ENCODE results near the gene CES5A. TPM values are rescaled to one million over a fixed set of nuclear protein-coding genes. Genes with fewer than 3 reads are reported as not detected.
"Not testable (repeated sequence)": the region's sequence is repeated elsewhere in the genome, so short reads cannot be mapped to it uniquely, and the experiment has no call there.

Gene CES5A
- total and polyA plus RNA-seq, 9 donors, result not detected

GRCh38 chr16:55820615-55821014 lies 54.6 kb downstream of the CES5A start:
- DNase-seq, result no peak
- intact Hi-C loops (cut with DNase I), result loop anchor here in 1 of 4 donors (10.0 kb wide), 1 partner anchor 56 kb away; no protein-coding TSS in a partner anchor
- H3K4me1 ChIP-seq (ENCODE audit: insufficient read depth), result no peaks in the 10 kb centered on the region
- no peaks in the 10 kb centered on the region for H3K27me3 ChIP-seq
- no peaks in the 10 kb centered on the region for H3K36me3 ChIP-seq
- 81 to 93% (median 87%) methylated on average over 3 of the region's 3 CpGs for WGBS, 3 donors
- no peak overlapping the region for H3K27ac ChIP-seq
- no peak overlapping the region for H3K4me3 ChIP-seq
- TF ChIP-seq POLR2A (IDR thresholded peaks at IDR 0.05) (no peak), EP300 (IDR thresholded peaks at IDR 0.05) (no peak), CTCF (IDR thresholded peaks at IDR 0.05) (no peak)
- no peaks in the 10 kb centered on the region for H3K9me3 ChIP-seq

- TF ChIP-seq EP300 (IDR thresholded peaks at IDR 0.05), result no peak
- no peak for TF ChIP-seq CTCF (IDR thresholded peaks at IDR 0.05)
- TF ChIP-seq POLR2A (IDR thresholded peaks at IDR 0.05), result no peak
- Histone ChIP-seq H3K4me3 (no peak overlapping the region), H3K9me3 (no peaks in the 10 kb centered on the region), H3K36me3 (no peaks in the 10 kb centered on the region), H3K27ac (no peak overlapping the region), H3K4me1 (ENCODE audit: insufficient read depth) (no peaks in the 10 kb centered on the region), H3K27me3 (no peaks in the 10 kb centered on the region)
- WGBS, 3 donors, result 87 to 89% (median 89%) methylated on average over 5 of the region's 5 CpGs
- no peak for DNase-seq
- intact Hi-C loops (cut with DNase I), result no loop called here
Observed at GRCh38 chr16:55817236-55817912, 57.8 kb downstream of the CES5A start.

- intact Hi-C loops (cut with DNase I); H3K9me3 ChIP-seq; H3K27ac ChIP-seq; H3K4me3 ChIP-seq; H3K4me1 ChIP-seq (ENCODE audit: insufficient read depth); H3K27me3 ChIP-seq; H3K36me3 ChIP-seq; DNase-seq: not testable (repeated sequence)
- 30 to 44% (median 33%) methylated on average over 4 of the region's 4 CpGs for WGBS, 3 donors
Observed at GRCh38 chr16:55816222-55816621, 59.0 kb downstream of the CES5A start.

- Histone ChIP-seq H3K4me1 (ENCODE audit: insufficient read depth) (no peaks in the 10 kb centered on the region), H3K4me3 (no peak overlapping the region), H3K9me3 (no peaks in the 10 kb centered on the region), H3K27me3 (no peaks in the 10 kb centered on the region), H3K36me3 (no peaks in the 10 kb centered on the region), H3K27ac (no peak overlapping the region)
- DNase-seq, result no peak
- WGBS, 3 donors, result 61 to 76% (median 64%) methylated on average over 4 of the region's 4 CpGs
- intact Hi-C loops (cut with DNase I), result no loop called here
- TF ChIP-seq CTCF (IDR thresholded peaks at IDR 0.05) (no peak), POLR2A (IDR thresholded peaks at IDR 0.05) (no peak), EP300 (IDR thresholded peaks at IDR 0.05) (no peak)
Observed at GRCh38 chr16:55815320-55815719, 59.9 kb downstream of the CES5A start.

- whole genome bisulfite sequencing, 3 donors, result 45 to 86% (median 77%) methylated on average over 2 of the region's 2 CpGs
- intact Hi-C loops (cut with DNase I); H3K4me3 ChIP-seq; DNase-seq; H3K27me3 ChIP-seq; H3K9me3 ChIP-seq; H3K4me1 ChIP-seq (ENCODE audit: insufficient read depth); H3K27ac ChIP-seq; H3K36me3 ChIP-seq: not testable (repeated sequence)
Observed at GRCh38 chr16:55814174-55814573, 61.0 kb downstream of the CES5A start.

- H3K4me3 ChIP-seq; H3K27ac ChIP-seq; H3K36me3 ChIP-seq; intact Hi-C loops (cut with DNase I); DNase-seq; H3K27me3 ChIP-seq; H3K4me1 ChIP-seq (ENCODE audit: insufficient read depth); H3K9me3 ChIP-seq: not testable (repeated sequence)
- WGBS, 3 donors, result 75 to 81% (median 77%) methylated on average over 8 to 9 of the region's 9 CpGs
Observed at GRCh38 chr16:55813730-55814129, 61.4 kb downstream of the CES5A start.
